Stomach smooth muscle (tissue), 2 donors: ENCODE measurements around the gene ANKRA2.
A peak's percentile ranks its signal among the peaks of the same experiment; 100 is the strongest.

Experiments
- H3K27ac ChIP-seq: one replicate; pipeline ENCODE4 v1.7.0; 2013; ENCODE audit warnings: mild to moderate bottlenecking, low read length, inconsistent platforms
- H3K27me3 ChIP-seq, 2 donors: one replicate each; pipeline ENCODE4 v1.7.0; 2013; ENCODE audit warnings: low read length in 2 of 2; ENCODE audit not compliant: insufficient read depth in 2 of 2, control insufficient read depth in 1 of 2
- H3K36me3 ChIP-seq, 2 donors: one replicate each; pipeline ENCODE4 v1.7.0; 2013; ENCODE audit warnings: low read length in 2 of 2; ENCODE audit not compliant: control insufficient read depth in 2 of 2, insufficient read depth in 2 of 2
- H3K4me1 ChIP-seq: one replicate; pipeline ENCODE4 v1.7.0; 2013; ENCODE audit warnings: low read length; ENCODE audit not compliant: control insufficient read depth, insufficient read depth
- H3K4me3 ChIP-seq, 2 donors: one replicate each; pipeline ENCODE4 v1.7.0; 2013; ENCODE audit warnings: low read length in 2 of 2
- H3K9ac ChIP-seq, 2 donors: one replicate each; pipeline ENCODE4 v1.7.0; 2013; ENCODE audit warnings: low read length in 2 of 2, mild to moderate bottlenecking in 1 of 2
- H3K9me3 ChIP-seq, 2 donors: one replicate each; pipeline ENCODE4 v1.7.0; 2013; ENCODE audit warnings: low read length in 2 of 2; ENCODE audit not compliant: control insufficient read depth in 2 of 2
- donor health status: healthy.
- donor health status: Pancreatic carcinoma.

The ANKRA2 gene

GRCh38 chr5:73591698-73592501 is 26.5 kb upstream of the ANKRA2 start:
- H3K4me1 ChIP-seq: no peaks in the 10 kb centered on the region
- no peak overlapping the region for H3K27ac ChIP-seq
- no peaks in the 10 kb centered on the region for H3K36me3 ChIP-seq
- no peak overlapping the region for H3K4me3 ChIP-seq
- H3K9me3 ChIP-seq: no peaks in the 10 kb centered on the region
- no peaks in the 10 kb centered on the region for H3K27me3 ChIP-seq
- H3K9ac ChIP-seq: no peak overlapping the region

- Histone ChIP-seq H3K9me3 (no peaks in the 10 kb centered on the region), H3K4me1 (no peaks in the 10 kb centered on the region), H3K36me3 (peaks cover 0 to 2% of the 10 kb centered on the region in 2 donors), H3K4me3 (no peak overlapping the region), H3K27ac (no peak overlapping the region), H3K27me3 (no peaks in the 10 kb centered on the region), H3K9ac (no peak overlapping the region)
Observed at GRCh38 chr5:73591102-73591695, 25.8 kb upstream of the ANKRA2 start.

- Histone ChIP-seq H3K9ac (no peak overlapping the region), H3K4me3 (no peak overlapping the region)
Observed at GRCh38 chr5:73587923-73588322, 22.5 kb upstream of the ANKRA2 start.

GRCh38 chr5:73582285-73583145 is 17.1 kb upstream of the ANKRA2 start:
- Histone ChIP-seq H3K4me1 (no peaks in the 10 kb centered on the region), H3K9ac (no peak overlapping the region), H3K36me3 (peaks cover 11 to 24% of the 10 kb centered on the region in 2 donors), H3K4me3 (no peak overlapping the region), H3K9me3 (no peaks in the 10 kb centered on the region), H3K27me3 (no peaks in the 10 kb centered on the region), H3K27ac (no peak overlapping the region)

More at GRCh38 chr5:73587923-73588322, 22.5 kb upstream of the ANKRA2 start:
- no peaks in the 10 kb centered on the region for H3K4me1 ChIP-seq
- no peak overlapping the region for H3K27ac ChIP-seq
- no peaks in the 10 kb centered on the region for H3K27me3 ChIP-seq
- H3K36me3 ChIP-seq: peaks cover 0 to 2% of the 10 kb centered on the region in 2 donors
- H3K9me3 ChIP-seq: no peaks in the 10 kb centered on the region

- Histone ChIP-seq H3K9me3 (no peaks in the 10 kb centered on the region), H3K36me3 (peaks cover 8 to 14% of the 10 kb centered on the region in 2 donors), H3K27ac (peak overlapping the region; percentile 93), H3K9ac (peak overlapping the region; percentile 95 to 98), H3K27me3 (no peaks in the 10 kb centered on the region), H3K4me3 (peak overlapping the region; percentile 96 to 97), H3K4me1 (peaks cover 13% of the 10 kb centered on the region)
Observed at GRCh38 chr5:73565969-73566547, 619 bp upstream of the ANKRA2 start.

- H3K4me3 ChIP-seq: peak overlapping the region; percentile 96 to 97
- peak overlapping the region; percentile 95 to 98 for H3K9ac ChIP-seq
- no peaks in the 10 kb centered on the region for H3K27me3 ChIP-seq
- peak overlapping the region; percentile 93 for H3K27ac ChIP-seq
- H3K36me3 ChIP-seq: peaks cover 9 to 10% of the 10 kb centered on the region in 2 donors
- H3K4me1 ChIP-seq: peaks cover 13% of the 10 kb centered on the region
- no peaks in the 10 kb centered on the region for H3K9me3 ChIP-seq
Observed at GRCh38 chr5:73564675-73565074, 764 bp downstream of the ANKRA2 start.

- peaks cover 9 to 12% of the 10 kb centered on the region in 2 donors for H3K36me3 ChIP-seq
- no peaks in the 10 kb centered on the region for H3K27me3 ChIP-seq
- no peaks in the 10 kb centered on the region for H3K9me3 ChIP-seq
- H3K4me1 ChIP-seq: peaks cover 13% of the 10 kb centered on the region
- peak overlapping the region; percentile 96 to 97 for H3K4me3 ChIP-seq
- peak overlapping the region; percentile 93 for H3K27ac ChIP-seq
- peak overlapping the region; percentile 95 to 98 for H3K9ac ChIP-seq
Observed at GRCh38 chr5:73564018-73564417, 1.4 kb downstream of the ANKRA2 start.

GRCh38 chr5:73558950-73559349 is 6.5 kb downstream of the ANKRA2 start:
- Histone ChIP-seq H3K9ac (no peak overlapping the region), H3K27ac (no peak overlapping the region), H3K4me1 (peaks cover 3% of the 10 kb centered on the region), H3K27me3 (no peaks in the 10 kb centered on the region), H3K36me3 (peaks cover 20 to 31% of the 10 kb centered on the region in 2 donors), H3K4me3 (no peak overlapping the region), H3K9me3 (no peaks in the 10 kb centered on the region)

- Histone ChIP-seq H3K9me3 (no peaks in the 10 kb centered on the region), H3K36me3 (peaks cover 18 to 24% of the 10 kb centered on the region in 2 donors), H3K9ac (no peak overlapping the region), H3K4me1 (no peaks in the 10 kb centered on the region), H3K27ac (no peak overlapping the region), H3K27me3 (no peaks in the 10 kb centered on the region), H3K4me3 (no peak overlapping the region)
Observed at GRCh38 chr5:73552642-73553041, 12.8 kb downstream of the ANKRA2 start.

GRCh38 chr5:73550016-73550415 is 15.4 kb downstream of the ANKRA2 start:
- Histone ChIP-seq H3K9me3 (no peaks in the 10 kb centered on the region), H3K4me3 (no peak overlapping the region), H3K27ac (no peak overlapping the region), H3K4me1 (no peaks in the 10 kb centered on the region), H3K27me3 (no peaks in the 10 kb centered on the region), H3K36me3 (peaks cover 13 to 17% of the 10 kb centered on the region in 2 donors), H3K9ac (no peak overlapping the region)
